Measurements from ENCODE around the gene GAREM2. TPM values are rescaled to one million over a fixed set of nuclear protein-coding genes. Genes with fewer than 3 reads are reported as not detected.

Gene GAREM2
- total RNA-seq, 1 experiment from 2014 or later, result 7.2 TPM

- DNase-seq, result no peak
- peaks cover 6% of the 10 kb centered on the region for H3K36me3 ChIP-seq (replicated peaks; ENCODE audit: control insufficient read depth, insufficient read depth, low read length)
- no peak overlapping the region for H3K4me3 ChIP-seq (ENCODE audit: insufficient read depth, low read depth, low read length)
- H3K27me3 ChIP-seq (ENCODE audit: control insufficient read depth, insufficient read depth, low read length), result peaks cover 14% of the 10 kb centered on the region
Observed at GRCh38 chr2:26176279-26176615, 3.4 kb downstream of the GAREM2 start.

- H3K27me3 ChIP-seq (ENCODE audit: control insufficient read depth, insufficient read depth, low read length), result peaks cover 12% of the 10 kb centered on the region
- DNase-seq, result no peak
- no peak overlapping the region for H3K4me3 ChIP-seq (ENCODE audit: insufficient read depth, low read depth, low read length)
- H3K36me3 ChIP-seq (replicated peaks; ENCODE audit: control insufficient read depth, insufficient read depth, low read length), result peaks cover 6% of the 10 kb centered on the region
Observed at GRCh38 chr2:26177122-26177521, 4.2 kb downstream of the GAREM2 start.

GRCh38 chr2:26178246-26178645, 5.4 kb downstream of the GAREM2 start:
- no peak for DNase-seq
- no peak overlapping the region for H3K4me3 ChIP-seq (ENCODE audit: insufficient read depth, low read depth, low read length)
- H3K36me3 ChIP-seq (replicated peaks; ENCODE audit: control insufficient read depth, insufficient read depth, low read length), result peaks cover 6% of the 10 kb centered on the region
- H3K27me3 ChIP-seq (ENCODE audit: control insufficient read depth, insufficient read depth, low read length), result peaks cover 12% of the 10 kb centered on the region

- H3K36me3 ChIP-seq (replicated peaks; ENCODE audit: control insufficient read depth, insufficient read depth, low read length), result peaks cover 6% of the 10 kb centered on the region
- peak; percentile 89 for DNase-seq
- H3K4me3 ChIP-seq (ENCODE audit: insufficient read depth, low read depth, low read length), result peak overlapping the region; percentile 61
- H3K27me3 ChIP-seq (ENCODE audit: control insufficient read depth, insufficient read depth, low read length), result peaks cover 17% of the 10 kb centered on the region
Observed at GRCh38 chr2:26178746-26179436, 6.0 kb downstream of the GAREM2 start.

GRCh38 chr2:26179446-26179913, 6.6 kb downstream of the GAREM2 start:
- Histone ChIP-seq H3K27me3 (ENCODE audit: control insufficient read depth, insufficient read depth, low read length) (peaks cover 17% of the 10 kb centered on the region), H3K36me3 (replicated peaks; ENCODE audit: control insufficient read depth, insufficient read depth, low read length) (peaks cover 6% of the 10 kb centered on the region), H3K4me3 (ENCODE audit: insufficient read depth, low read depth, low read length) (peak overlapping the region; percentile 61)
- peak; percentile 86 for DNase-seq

DNA sequence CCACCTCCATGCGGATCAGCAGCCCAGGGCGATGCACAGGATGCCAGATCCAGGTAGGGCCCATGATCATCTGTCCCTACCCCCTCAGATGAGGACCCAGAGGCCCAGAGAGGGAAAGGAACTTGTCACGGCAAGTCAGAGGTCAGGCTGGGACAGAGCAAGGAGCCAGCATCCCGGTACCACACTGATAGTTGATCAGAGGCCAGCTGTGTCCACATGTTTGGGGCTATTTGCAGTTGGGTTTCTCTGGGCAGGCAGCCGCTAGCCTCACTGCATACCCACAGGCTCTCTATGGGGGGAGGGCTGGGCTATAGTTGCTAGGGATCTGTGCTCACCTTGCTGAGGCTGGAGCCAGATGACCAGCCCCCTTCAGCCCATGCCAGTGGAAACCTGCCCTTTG, 9.6 kb downstream of the GAREM2 start:
- Histone ChIP-seq H3K27me3 (ENCODE audit: control insufficient read depth, insufficient read depth, low read length) (peaks cover 23% of the 10 kb centered on the region), H3K36me3 (replicated peaks; ENCODE audit: control insufficient read depth, insufficient read depth, low read length) (peaks cover under 1% of the 10 kb centered on the region; the same call in 1 of the 2 replicates), H3K4me3 (ENCODE audit: insufficient read depth, low read depth, low read length) (no peak overlapping the region)
- DNase-seq, result no peak

DNA sequence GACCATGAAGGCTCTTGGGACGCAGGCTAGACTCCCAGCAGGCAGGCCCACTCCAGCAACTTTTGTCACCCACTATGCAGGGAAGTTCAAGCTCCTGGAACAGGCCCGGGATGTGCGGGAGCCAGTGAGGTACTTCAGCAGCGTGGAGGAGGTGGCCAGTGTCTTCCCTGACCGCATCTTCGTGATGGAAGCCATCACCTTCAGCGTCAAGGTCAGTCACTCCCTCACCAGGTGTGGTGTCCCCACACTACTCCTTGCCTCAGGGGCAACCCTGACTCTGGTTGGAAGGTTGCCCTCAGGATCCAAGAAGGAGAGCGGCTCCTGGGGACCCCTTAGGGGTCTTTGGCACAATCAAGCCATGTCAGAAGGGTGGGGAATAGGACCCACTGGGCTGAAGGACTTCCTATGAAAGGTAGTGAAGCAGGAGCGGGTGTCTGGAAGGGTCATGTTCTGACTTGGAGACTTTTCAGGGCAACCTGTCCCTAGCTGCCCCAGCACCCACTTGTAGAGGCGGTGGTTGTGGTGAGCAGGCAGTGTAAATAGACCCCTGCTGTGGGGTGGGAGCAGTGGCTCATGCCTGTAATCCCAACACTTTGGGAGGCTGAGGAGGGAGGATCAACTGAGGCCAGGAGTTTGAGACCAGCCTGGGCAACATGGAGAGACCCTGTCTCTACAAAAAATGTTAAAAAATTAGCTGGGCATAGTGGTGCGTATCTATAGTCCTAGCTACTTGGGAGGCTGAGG, 10.2 kb downstream of the GAREM2 start:
- H3K4me3 ChIP-seq (ENCODE audit: insufficient read depth, low read depth, low read length), result no peak overlapping the region
- no peak for DNase-seq
- no peaks in the 10 kb centered on the region for H3K36me3 ChIP-seq (replicated peaks; ENCODE audit: control insufficient read depth, insufficient read depth, low read length)
- peaks cover 23% of the 10 kb centered on the region for H3K27me3 ChIP-seq (ENCODE audit: control insufficient read depth, insufficient read depth, low read length)

GRCh38 chr2:26184121-26184520, 11.2 kb downstream of the GAREM2 start:
- peak; percentile 85 for DNase-seq
- Histone ChIP-seq H3K36me3 (replicated peaks; ENCODE audit: control insufficient read depth, insufficient read depth, low read length) (peaks cover 2% of the 10 kb centered on the region; the same call in 1 of the 2 replicates), H3K27me3 (ENCODE audit: control insufficient read depth, insufficient read depth, low read length) (peaks cover 23% of the 10 kb centered on the region), H3K4me3 (ENCODE audit: insufficient read depth, low read depth, low read length) (peak overlapping the region; percentile 68)

DNA sequence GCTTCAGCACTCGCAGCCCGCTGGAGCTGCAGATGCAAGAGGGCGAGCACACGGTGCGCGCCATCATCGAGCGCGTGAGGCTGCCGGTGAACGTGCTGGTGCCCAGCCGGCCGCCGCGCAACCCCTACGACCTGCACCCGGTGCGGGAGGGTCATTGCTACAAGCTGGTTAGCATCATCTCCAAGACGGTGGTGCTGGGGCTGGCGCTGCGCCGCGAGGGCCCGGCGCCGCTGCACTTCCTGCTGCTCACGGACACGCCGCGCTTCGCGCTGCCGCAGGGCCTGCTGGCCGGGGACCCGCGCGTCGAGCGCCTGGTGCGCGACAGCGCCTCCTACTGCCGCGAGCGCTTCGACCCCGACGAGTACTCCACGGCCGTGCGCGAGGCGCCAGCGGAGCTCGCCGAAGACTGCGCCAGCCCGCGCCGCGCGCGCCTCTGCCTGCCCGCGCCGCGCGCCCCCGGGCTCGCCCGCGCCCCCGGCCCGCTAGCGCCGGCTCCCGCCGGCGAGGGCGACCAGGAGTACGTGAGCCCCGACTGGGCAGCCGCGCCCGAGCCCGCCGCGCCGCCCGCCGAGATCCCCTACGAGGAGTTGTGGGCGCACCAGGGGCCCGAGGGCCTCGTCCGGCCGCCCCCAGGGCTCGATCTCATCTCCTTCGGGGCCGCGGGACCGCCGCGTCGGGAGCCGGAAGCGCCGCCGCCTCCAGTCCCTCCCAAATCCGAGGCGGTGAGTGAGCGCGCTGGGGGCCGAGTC, 11.8 kb downstream of the GAREM2 start:
- peaks cover 23% of the 10 kb centered on the region for H3K27me3 ChIP-seq (ENCODE audit: control insufficient read depth, insufficient read depth, low read length)
- peak overlapping the region; percentile 68 for H3K4me3 ChIP-seq (ENCODE audit: insufficient read depth, low read depth, low read length)
- peak; percentile 95 for DNase-seq
- peaks cover 2% of the 10 kb centered on the region; the same call in 1 of the 2 replicates for H3K36me3 ChIP-seq (replicated peaks; ENCODE audit: control insufficient read depth, insufficient read depth, low read length)

GRCh38 chr2:26185304-26185928, 12.5 kb downstream of the GAREM2 start:
- peak overlapping the region; percentile 68 for H3K4me3 ChIP-seq (ENCODE audit: insufficient read depth, low read depth, low read length)

GRCh38 chr2:26185954-26186770, 13.3 kb downstream of the GAREM2 start:
- Histone ChIP-seq H3K36me3 (replicated peaks; ENCODE audit: control insufficient read depth, insufficient read depth, low read length) (peaks cover 6% of the 10 kb centered on the region), H3K4me3 (ENCODE audit: insufficient read depth, low read depth, low read length) (no peak overlapping the region), H3K27me3 (ENCODE audit: control insufficient read depth, insufficient read depth, low read length) (peaks cover 23% of the 10 kb centered on the region)
- no peak for DNase-seq

More at GRCh38 chr2:26185304-26185928, 12.5 kb downstream of the GAREM2 start:
- Histone ChIP-seq H3K27me3 (ENCODE audit: control insufficient read depth, insufficient read depth, low read length) (peaks cover 23% of the 10 kb centered on the region), H3K36me3 (replicated peaks; ENCODE audit: control insufficient read depth, insufficient read depth, low read length) (peaks cover 2% of the 10 kb centered on the region)
- DNase-seq, result no peak

- no peak overlapping the region for H3K4me3 ChIP-seq (ENCODE audit: insufficient read depth, low read depth, low read length)
- peaks cover 9% of the 10 kb centered on the region for H3K36me3 ChIP-seq (replicated peaks; ENCODE audit: control insufficient read depth, insufficient read depth, low read length)
- peaks cover 23% of the 10 kb centered on the region for H3K27me3 ChIP-seq (ENCODE audit: control insufficient read depth, insufficient read depth, low read length)
- DNase-seq, result peak; percentile 43
Observed at GRCh38 chr2:26187114-26187513, 14.2 kb downstream of the GAREM2 start.

GRCh38 chr2:26187537-26188104, 14.7 kb downstream of the GAREM2 start:
- DNase-seq, result peak; percentile 48
- H3K4me3 ChIP-seq (ENCODE audit: insufficient read depth, low read depth, low read length), result no peak overlapping the region
- H3K36me3 ChIP-seq (replicated peaks; ENCODE audit: control insufficient read depth, insufficient read depth, low read length), result peaks cover 10% of the 10 kb centered on the region
- H3K27me3 ChIP-seq (ENCODE audit: control insufficient read depth, insufficient read depth, low read length), result peaks cover 23% of the 10 kb centered on the region

Measured in H7 (cell line).